Bronchial epithelial cell (primary cell): ENCODE measurements around the gene GLRX5. TPM values are rescaled to one million over a fixed set of nuclear protein-coding genes. Genes with fewer than 3 reads are reported as not detected.
A peak's percentile ranks its signal among the peaks of the same experiment; 100 is the strongest.

Experiments used
- DNase-seq: peaks from one replicate; pipeline ENCODE4 v3.0.0-alpha.2; 2010; ENCODE audit warnings: low read depth
- FAIRE-seq: peaks from 2 replicates; lab custom pipeline; 2011; peaks lifted over from hg19 to GRCh38; lab: Jason Lieb, UNC
- H3K27me3 ChIP-seq: 2 replicates; pipeline ENCODE4 v1.5.1; 2011; ENCODE audit warnings: low read length; ENCODE audit not compliant: control insufficient read depth, insufficient read depth
- H3K36me3 ChIP-seq: 2 replicates; pipeline ENCODE4 v1.5.1; 2011; ENCODE audit warnings: low read length; ENCODE audit not compliant: control insufficient read depth, insufficient read depth
- H3K4me3 ChIP-seq: 2 replicates; pipeline ENCODE4 v1.5.1; 2011; ENCODE audit warnings: mild to moderate bottlenecking, low read depth, low read length, control low read depth
- CTCF ChIP-seq: IDR thresholded peaks from 2 replicates; pipeline ENCODE4 v1.5.1; 2011; ENCODE audit warnings: mild to moderate bottlenecking, moderate library complexity, low read length, control low read depth, inconsistent platforms; ENCODE audit not compliant: insufficient read depth, severe bottlenecking
- total RNA-seq: library from RNA; depleted of rRNA; stranded (reverse); fragments of >200 nt; gene quantifications from 2 replicates; pipeline ENCODE4 v1.2.1, GENCODE V29; 2014

GLRX5 gene
- total RNA-seq, 1 donor from 2014 or later = 74.8 TPM

GRCh38 chr14:95562892-95563685 is 28.2 kb downstream of the GLRX5 start:
- Histone ChIP-seq H3K27me3 (no peaks in the 10 kb centered on the region), H3K36me3 (no peaks in the 10 kb centered on the region), H3K4me3 (no peak overlapping the region)
- FAIRE-seq = no peak
- TF ChIP-seq CTCF = no peak
- peak; percentile 5 for DNase-seq

GRCh38 chr14:95564060-95564459 is 29.2 kb downstream of the GLRX5 start:
- Histone ChIP-seq H3K36me3 (no peaks in the 10 kb centered on the region), H3K4me3 (no peak overlapping the region), H3K27me3 (no peaks in the 10 kb centered on the region)
- FAIRE-seq (no peak), DNase-seq (no peak)
- TF ChIP-seq CTCF = no peak

- FAIRE-seq (no peak), DNase-seq (no peak)
- Histone ChIP-seq H3K36me3 (no peaks in the 10 kb centered on the region), H3K27me3 (no peaks in the 10 kb centered on the region), H3K4me3 (no peak overlapping the region)
- no peak for TF ChIP-seq CTCF
Observed at GRCh38 chr14:95569440-95569839, 34.6 kb downstream of the GLRX5 start.

GRCh38 chr14:95573313-95573712 is 38.5 kb downstream of the GLRX5 start:
- H3K4me3 ChIP-seq = no peak overlapping the region
- H3K36me3 ChIP-seq = no peaks in the 10 kb centered on the region
- TF ChIP-seq CTCF = no peak
- H3K27me3 ChIP-seq = no peaks in the 10 kb centered on the region
- DNase-seq (no peak), FAIRE-seq (no peak)

- H3K4me3 ChIP-seq = no peak overlapping the region
- H3K27me3 ChIP-seq = no peaks in the 10 kb centered on the region
- no peak for TF ChIP-seq CTCF
- DNase-seq (no peak), FAIRE-seq (no peak)
- H3K36me3 ChIP-seq = no peaks in the 10 kb centered on the region
Observed at GRCh38 chr14:95575840-95576473, 41.1 kb downstream of the GLRX5 start.
